IMR-90 (cell line): Measurements from ENCODE around the gene CHST3. TPM values are rescaled to one million over a fixed set of nuclear protein-coding genes. Genes with fewer than 3 reads are reported as not detected.

Source experiments
- ATAC-seq: fragments of 200-7000 bp; cut with Tn5 transposase; 2 replicates; pipeline ENCODE4 v1.9.1; 2020; ENCODE audit warnings: low read depth, mild to moderate bottlenecking, moderate library complexity
- BruUV-seq: library from RNA; stranded (reverse); fragments of 400-500 nt; replicated peaks from 2 replicates; lab custom pipeline; 2021; lab: Mats Ljungman, UMichigan
- CTCF ChIA-PET: fragments of 300-600 bp; formaldehyde crosslinking; extraction: SDS; loops from one replicate; lab custom pipeline; 2021; ENCODE audit warnings: antibody characterized with exemption; lab: Yijun Ruan, JAX
- POLR2A ChIA-PET: fragments of 300-600 bp; sonication (Branson Sonifier 250); formaldehyde crosslinking; loops from one replicate; lab custom pipeline; 2022; ENCODE audit warnings: antibody characterized with exemption; ENCODE audit not compliant: unreplicated experiment; lab: Charles Lee
- DNase-seq: peaks from one replicate; pipeline ENCODE4 v3.0.0; 2013
- H2AFZ ChIP-seq: replicated peaks from 2 replicates; pipeline ENCODE3; 2013; ENCODE audit warnings: low read length, mild to moderate bottlenecking; ENCODE audit not compliant: poor library complexity
- H2AK5ac ChIP-seq: 2 replicates; pipeline ENCODE4 v1.6.1; 2013; ENCODE audit warnings: low read depth, low read length, inconsistent platforms
- H2AK9ac ChIP-seq: replicated peaks from 2 replicates; pipeline ENCODE3; 2013; ENCODE audit warnings: mild to moderate bottlenecking, low read depth, low read length, moderate library complexity; ENCODE audit not compliant: poor library complexity
- H2BK120ac ChIP-seq: 2 replicates; pipeline ENCODE4 v1.6.1; 2013; ENCODE audit warnings: low read depth, low read length, inconsistent platforms
- H2BK15ac ChIP-seq: 3 replicates; pipeline ENCODE4 v1.6.1; 2013; ENCODE audit warnings: low read depth, low read length, inconsistent platforms
- H2BK20ac ChIP-seq: 2 replicates; pipeline ENCODE4 v1.6.1; 2013; ENCODE audit warnings: low read depth, mild to moderate bottlenecking, inconsistent platforms, low read length, moderate library complexity
- H2BK5ac ChIP-seq: 2 replicates; pipeline ENCODE4 v1.6.1; 2013; ENCODE audit warnings: mild to moderate bottlenecking, low read depth, low read length, inconsistent platforms; ENCODE audit not compliant: poor library complexity, severe bottlenecking
- H3K14ac ChIP-seq: replicated peaks from 2 replicates; pipeline ENCODE4 v1.6.1; 2013; ENCODE audit warnings: low read depth, low read length, inconsistent platforms
- H3K18ac ChIP-seq: 2 replicates; pipeline ENCODE4 v1.6.1; 2013; ENCODE audit warnings: low read depth, low read length, control low read depth
- H3K23ac ChIP-seq: 2 replicates; pipeline ENCODE4 v1.6.1; 2013; ENCODE audit warnings: low read depth, low read length, inconsistent platforms
- H3K27ac ChIP-seq: 2 replicates; pipeline ENCODE4 v1.5.1; 2013; ENCODE audit warnings: mild to moderate bottlenecking, control low read depth, low read length; ENCODE audit not compliant: insufficient read depth
- H3K27me3 ChIP-seq: 2 replicates; pipeline ENCODE4 v1.6.1; 2013; ENCODE audit warnings: low read length; ENCODE audit not compliant: control insufficient read depth, insufficient read depth
- H3K36me3 ChIP-seq: 2 replicates; pipeline ENCODE4 v1.6.1; 2013; ENCODE audit warnings: low read length, mixed read lengths; ENCODE audit not compliant: control insufficient read depth, insufficient read depth
- H3K4ac ChIP-seq: 2 replicates; pipeline ENCODE4 v1.6.1; 2013; ENCODE audit warnings: low read depth, low read length, inconsistent platforms
- H3K4me1 ChIP-seq: 2 replicates; pipeline ENCODE4 v1.6.1; 2013; ENCODE audit warnings: low read length, mixed read lengths; ENCODE audit not compliant: control insufficient read depth, insufficient read depth
- H3K4me2 ChIP-seq: 2 replicates; pipeline ENCODE4 v1.6.1; 2013; ENCODE audit warnings: low read depth, mild to moderate bottlenecking, control low read depth, low read length, moderate library complexity
- H3K4me3 ChIP-seq: 2 replicates; pipeline ENCODE4 v1.5.1; 2013; ENCODE audit warnings: low read depth, mild to moderate bottlenecking, control low read depth, low read length, moderate library complexity; ENCODE audit not compliant: insufficient read depth
- H3K56ac ChIP-seq: 2 replicates; pipeline ENCODE4 v1.6.1; 2013; ENCODE audit warnings: low read length, inconsistent platforms; ENCODE audit not compliant: insufficient read depth; ENCODE audit errors: extremely low read depth
- H3K79me1 ChIP-seq, 2 experiments: 2 replicates each; pipeline ENCODE4 v1.6.1; 2013; ENCODE audit warnings: low read length in 2 of 2, inconsistent platforms in 1 of 2, low read depth in 1 of 2
- H3K9ac ChIP-seq: 2 replicates; pipeline ENCODE4 v1.6.1; 2013; ENCODE audit warnings: low read depth, low read length, control low read depth
- H3K9me1 ChIP-seq: 2 replicates; pipeline ENCODE4 v1.6.1; 2013; ENCODE audit warnings: low read length, inconsistent platforms; ENCODE audit not compliant: insufficient read depth
- H3K9me3 ChIP-seq: 2 replicates; pipeline ENCODE4 v1.6.1; 2013; ENCODE audit warnings: low read length; ENCODE audit not compliant: control insufficient read depth, insufficient read depth
- H4K20me1 ChIP-seq: 2 replicates; pipeline ENCODE4 v1.6.1; 2013; ENCODE audit warnings: low read length, inconsistent platforms; ENCODE audit not compliant: insufficient read depth
- H4K5ac ChIP-seq: 2 replicates; pipeline ENCODE4 v1.6.1; 2013; ENCODE audit warnings: mild to moderate bottlenecking, low read depth, low read length, control low read depth
- H4K8ac ChIP-seq, 2 experiments: 2 replicates each; pipeline ENCODE4 v1.6.1; 2013; ENCODE audit warnings: low read depth in 2 of 2, low read length in 2 of 2, control low read depth in 1 of 2, inconsistent platforms in 1 of 2
- H4K91ac ChIP-seq: 2 replicates; pipeline ENCODE4 v1.6.1; 2013; ENCODE audit warnings: low read depth, low read length, inconsistent platforms; ENCODE audit not compliant: insufficient read depth
- MAFK ChIP-seq: IDR thresholded peaks from 2 replicates; pipeline ENCODE4 v1.6.1; 2012; ENCODE audit warnings: low read depth, low read length, improper control_type of control experiment
- MAZ ChIP-seq: IDR thresholded peaks from 2 replicates; pipeline ENCODE4 v1.6.1; 2012; ENCODE audit warnings: low read depth, mild to moderate bottlenecking, low read length, improper control_type of control experiment, moderate library complexity, borderline replicate concordance
- RFX5 ChIP-seq: IDR thresholded peaks from 2 replicates; pipeline ENCODE4 v1.8.0; 2012; ENCODE audit warnings: low read depth, mild to moderate bottlenecking, low read length, moderate library complexity
- dilution Hi-C: fragments of 300-500 bp; cut with HindIII; formaldehyde crosslinking; loops from one replicate; pipeline ENCODE4 v1.14.3; 2018; ENCODE audit warnings: low sequenced_read_pairs; ENCODE audit not compliant: unreplicated experiment
- in situ Hi-C: fragments of 300-500 bp; cut with MboI; formaldehyde crosslinking; loops from 3 replicates; pipeline ENCODE4 v1.14.3; 2019; ENCODE audit warnings: low sequenced_read_pairs, inconsistent platforms, mixed read lengths
- intact Hi-C: fragments of 100-400 bp; cut with micrococcal nuclease; formaldehyde crosslinking; loops from 2 replicates; pipeline ENCODE4 v1.10.0; 2022
- polyA plus RNA-seq, 3 experiments: library from polyadenylated mRNA; depleted of rRNA; stranded (reverse); fragments of >200 nt; gene quantifications; 2 replicates each; pipeline ENCODE4 v1.2.3, GENCODE V29; 2012; ENCODE audit warnings: low replicate concordance in 1 of 3
- total RNA-seq: library from RNA; depleted of rRNA; stranded (reverse); fragments of >200 nt; gene quantifications from 2 replicates; pipeline ENCODE4 v1.2.3, GENCODE V29; 2012
- TF ChIP-seq, protein P1 (sequence below): fragments of 150-350 bp; IDR thresholded peaks from 2 replicates; pipeline ENCODE4 v1.6.1; 2017; ENCODE audit warnings: mild to moderate bottlenecking, antibody characterized with exemption, low read length, low read depth

CHST3 gene
- total and polyA plus RNA-seq, 2 of the 4 experiments (the other 2 are of a cell fraction), result 8.6 to 9.0 TPM

DNA sequence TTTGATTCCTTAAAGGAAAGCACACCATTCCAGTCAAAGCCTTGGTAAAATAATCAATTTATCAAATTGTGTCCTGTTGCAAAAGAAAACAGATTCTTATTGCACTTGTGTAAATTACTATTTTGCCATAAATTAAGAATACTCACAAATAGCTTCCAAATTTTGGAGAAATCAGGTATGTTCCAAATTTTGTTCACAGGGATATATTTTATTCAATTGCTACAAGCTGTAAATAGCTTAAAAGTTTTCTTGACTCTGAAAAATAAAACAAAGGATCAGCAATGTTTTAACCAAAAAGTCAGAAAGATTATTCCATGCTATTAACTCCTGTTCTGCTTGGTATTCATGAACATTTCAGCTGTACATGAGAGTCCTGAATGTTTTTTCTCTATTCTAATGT is 47.4 kb upstream of the CHST3 start:
- no TSS peak for BruUV-seq
- H2BK20ac ChIP-seq, result no peak overlapping the region
- ATAC-seq (no peak), DNase-seq (no peak)
- H3K14ac ChIP-seq, result no peak overlapping the region
- H3K56ac ChIP-seq, result no peak overlapping the region
- peaks cover 9% of the 10 kb centered on the region for H3K27me3 ChIP-seq
- no peaks in the 10 kb centered on the region for H3K79me1 ChIP-seq
- peaks cover 13% of the 10 kb centered on the region; the same call in 1 of the 2 replicates for H3K4me1 ChIP-seq
- H2BK15ac ChIP-seq, result no peak overlapping the region
- no peak overlapping the region for H3K9ac ChIP-seq
- H2BK120ac ChIP-seq, result no peak overlapping the region
- no peaks in the 10 kb centered on the region for H3K36me3 ChIP-seq
- H4K91ac ChIP-seq, result no peak overlapping the region
- dilution Hi-C loops (no loop called here), intact Hi-C loops (no loop called here), in situ Hi-C loops (no loop called here)
- H4K8ac ChIP-seq, result no peak overlapping the region
- no peak overlapping the region for H2BK5ac ChIP-seq
- peaks cover 12% of the 10 kb centered on the region for H3K9me1 ChIP-seq
- H3K18ac ChIP-seq, result no peak overlapping the region
- no peak overlapping the region for H3K23ac ChIP-seq
- no peaks in the 10 kb centered on the region; the same call in 1 of the 2 replicates for H4K20me1 ChIP-seq
- H3K4ac ChIP-seq, result no peak overlapping the region
- POLR2A ChIA-PET, result no interaction called here
- CTCF ChIA-PET, result interaction anchor here (0.7 to 1.2 kb wide), 3 partner anchors 17 to 21 kb away, joined by 3 to 5 read pairs (median 3); no protein-coding TSS in a partner anchor
- no peak overlapping the region for H3K4me2 ChIP-seq
- TF ChIP-seq, protein P1, sequence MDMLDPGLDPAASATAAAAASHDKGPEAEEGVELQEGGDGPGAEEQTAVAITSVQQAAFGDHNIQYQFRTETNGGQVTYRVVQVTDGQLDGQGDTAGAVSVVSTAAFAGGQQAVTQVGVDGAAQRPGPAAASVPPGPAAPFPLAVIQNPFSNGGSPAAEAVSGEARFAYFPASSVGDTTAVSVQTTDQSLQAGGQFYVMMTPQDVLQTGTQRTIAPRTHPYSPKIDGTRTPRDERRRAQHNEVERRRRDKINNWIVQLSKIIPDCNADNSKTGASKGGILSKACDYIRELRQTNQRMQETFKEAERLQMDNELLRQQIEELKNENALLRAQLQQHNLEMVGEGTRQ, result no peak
- TF ChIP-seq MAZ (no peak), RFX5 (no peak), MAFK (no peak)
- H3K9me3 ChIP-seq, result no peaks in the 10 kb centered on the region; the same call in 1 of the 2 replicates
- no peak overlapping the region for H2AK9ac ChIP-seq
- no peak overlapping the region for H3K27ac ChIP-seq
- no peak overlapping the region for H2AK5ac ChIP-seq
- no peak overlapping the region for H3K4me3 ChIP-seq
- H4K5ac ChIP-seq, result no peak overlapping the region
- H2AFZ ChIP-seq, result no peak overlapping the region
